ENCODE data around the gene IMMP2L.

- TF ChIP-seq CTCF (IDR thresholded peaks at IDR 0.05; ENCODE audit: low read depth, low read length, missing input control) (no peak), ZBTB33 (IDR thresholded peaks at IDR 0.05) (no peak), MAX (IDR thresholded peaks at IDR 0.05) (no peak), EGR1 (IDR thresholded peaks at IDR 0.05; ENCODE audit: low read depth in 2 of 2) (no peak), TAF1 (conservative IDR thresholded peaks at IDR 0.05) (no peak), REST (IDR thresholded peaks at IDR 0.05) (no peak), JUND (IDR thresholded peaks at IDR 0.05) (no peak), SP1 (IDR thresholded peaks at IDR 0.05) (no peak), YY1 (IDR thresholded peaks at IDR 0.05) (no peak), RAD21 (IDR thresholded peaks at IDR 0.05) (no peak), NR2F2 (IDR thresholded peaks at IDR 0.05) (no peak), GABPA (IDR thresholded peaks at IDR 0.05 in 1 of 2, conservative IDR thresholded peaks at IDR 0.05 in 1 of 2) (no peak)
Observed at GRCh38 chr7:111239437-111239836, 322.9 kb downstream of the IMMP2L start.

Data from liver (tissue), 3 donors.